Mucosa of stomach (tissue), 1 donor: Measurements from ENCODE around the gene CGB7.
"Not testable (repeated sequence)": the region's sequence is repeated elsewhere in the genome, so short reads cannot be mapped to it uniquely, and the experiment has no call there.

ENCODE experiments used
- H3K27me3 ChIP-seq: one replicate; pipeline ENCODE4 v1.7.0; 2013; ENCODE audit warnings: mild to moderate bottlenecking, low read length; ENCODE audit not compliant: control insufficient read depth, insufficient read depth
- H3K36me3 ChIP-seq: one replicate; pipeline ENCODE4 v1.7.0; 2013; ENCODE audit warnings: low read length; ENCODE audit not compliant: control insufficient read depth, insufficient read depth
- H3K4me1 ChIP-seq: one replicate; pipeline ENCODE4 v1.7.0; 2013; ENCODE audit warnings: mild to moderate bottlenecking, low read length; ENCODE audit not compliant: control insufficient read depth, insufficient read depth
- H3K4me3 ChIP-seq: one replicate; pipeline ENCODE4 v1.7.0; 2013; ENCODE audit warnings: low read length
- H3K9ac ChIP-seq: one replicate; pipeline ENCODE4 v1.7.0; 2013; ENCODE audit warnings: mild to moderate bottlenecking, low read length, moderate library complexity
- H3K9me3 ChIP-seq: one replicate; pipeline ENCODE4 v1.7.0; 2013; ENCODE audit warnings: mild to moderate bottlenecking, low read length, moderate library complexity; ENCODE audit not compliant: control insufficient read depth
- donor health status: Pancreatic carcinoma.

Gene CGB7

DNA sequence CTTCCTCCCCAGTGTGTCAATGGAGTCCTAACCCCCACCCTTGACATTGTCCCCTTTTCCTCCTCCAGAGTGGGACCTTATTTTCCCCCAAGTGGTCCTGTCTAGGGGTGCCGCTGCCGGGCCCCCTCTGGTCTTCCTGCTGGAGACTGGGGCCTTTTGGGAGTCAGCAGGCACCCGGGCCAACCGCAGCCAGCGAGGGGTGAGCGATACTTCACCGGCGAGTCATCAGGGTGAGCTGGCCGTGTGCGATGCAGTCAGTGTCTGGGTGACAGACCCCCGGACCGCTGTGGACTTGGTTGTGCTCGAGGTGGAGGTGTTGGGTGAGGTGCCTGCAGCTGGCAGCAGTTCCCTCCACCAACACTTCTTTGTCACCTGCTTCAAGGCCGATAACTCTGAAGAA lies 27.8 kb downstream of the CGB7 start:
- not testable (repeated sequence) for H3K4me3 ChIP-seq, H3K9ac ChIP-seq, H3K4me1 ChIP-seq, H3K27me3 ChIP-seq, H3K36me3 ChIP-seq, H3K9me3 ChIP-seq

DNA sequence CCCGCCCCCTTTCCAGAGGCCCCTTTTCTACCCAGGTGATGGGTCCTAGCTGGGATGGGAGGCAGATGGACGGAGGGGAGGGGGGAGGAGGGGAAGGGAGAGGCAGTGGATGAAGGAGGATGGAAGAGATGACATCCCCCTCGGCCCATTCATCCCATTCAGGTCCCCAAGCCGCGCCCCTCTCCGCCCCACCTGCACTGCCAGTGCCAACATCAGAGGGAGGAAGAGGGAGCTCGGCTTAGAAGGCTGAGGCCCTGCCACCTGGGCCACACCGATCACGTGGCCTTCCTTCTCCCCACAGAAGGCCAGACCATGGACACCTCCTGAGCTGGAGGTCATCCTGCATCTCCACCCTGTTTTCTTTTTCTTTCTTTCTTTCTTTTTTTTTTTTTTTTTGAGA lies 28.9 kb downstream of the CGB7 start:
- H3K27me3 ChIP-seq, result not testable (repeated sequence)

DNA sequence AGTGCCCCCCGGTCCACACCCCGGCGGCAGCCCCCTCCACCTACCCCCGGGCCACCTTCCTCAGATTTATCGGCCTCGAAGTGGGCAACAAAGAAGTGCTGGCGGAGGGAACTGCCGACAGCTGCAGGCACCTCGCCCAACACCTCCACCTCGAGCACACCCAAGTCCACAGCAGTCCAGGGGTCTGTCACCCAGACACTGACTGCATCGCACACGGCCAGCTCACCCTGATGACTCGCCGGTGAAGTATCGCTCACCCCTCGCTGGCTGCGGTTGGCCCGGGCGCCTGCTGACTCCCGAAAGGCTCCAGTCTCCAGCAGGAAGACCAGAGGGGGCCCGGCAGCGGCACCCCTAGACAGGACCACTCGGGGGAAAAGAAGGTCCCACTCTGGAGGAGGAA lies 31.9 kb downstream of the CGB7 start:
- not testable (repeated sequence) for H3K9me3 ChIP-seq, H3K4me3 ChIP-seq, H3K4me1 ChIP-seq, H3K9ac ChIP-seq, H3K36me3 ChIP-seq
- H3K27me3 ChIP-seq, result peaks cover 12% of the 10 kb centered on the region

More for the DNA sequence above, 28.9 kb downstream of the CGB7 start:
- not testable (repeated sequence) for H3K4me3 ChIP-seq, H3K9ac ChIP-seq, H3K4me1 ChIP-seq, H3K36me3 ChIP-seq, H3K9me3 ChIP-seq

DNA sequence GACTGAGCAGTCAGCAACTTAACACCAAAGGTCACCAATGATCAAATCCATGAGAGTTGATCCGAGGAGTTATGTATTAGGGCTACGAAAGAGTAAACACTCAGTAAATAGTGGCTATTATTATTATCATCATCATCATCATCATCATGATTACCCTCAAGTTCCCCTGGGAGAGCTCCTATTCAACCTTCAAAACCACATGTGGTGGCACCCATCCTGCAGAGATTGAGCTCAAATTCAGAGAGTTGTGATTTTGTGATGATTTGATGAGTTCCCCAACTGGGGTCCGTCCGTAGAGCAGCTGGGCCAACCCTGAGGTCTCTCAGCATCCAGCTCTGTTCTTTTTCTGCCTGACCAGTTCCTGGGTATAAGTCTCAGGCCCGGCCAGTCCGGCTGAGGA lies 32.5 kb downstream of the CGB7 start:
- not testable (repeated sequence) for H3K4me3 ChIP-seq, H3K9ac ChIP-seq

GRCh38 chr19:49024233-49024632 lies 33.3 kb downstream of the CGB7 start, which contains the start of gene CGB3:
Gene CGB3, minus strand, starts transcription at chr19:49024333. Its CDS starts 362 bp downstream, at chr19:49023971.
- peaks cover 23% of the 10 kb centered on the region for H3K27me3 ChIP-seq
- not testable (repeated sequence) for H3K4me3 ChIP-seq, H3K4me1 ChIP-seq, H3K9ac ChIP-seq, H3K36me3 ChIP-seq, H3K9me3 ChIP-seq

More for the DNA sequence above, 32.5 kb downstream of the CGB7 start:
- H3K4me1 ChIP-seq, H3K9me3 ChIP-seq, H3K36me3 ChIP-seq: not testable (repeated sequence)
- H3K27me3 ChIP-seq, result peaks cover 17% of the 10 kb centered on the region

DNA sequence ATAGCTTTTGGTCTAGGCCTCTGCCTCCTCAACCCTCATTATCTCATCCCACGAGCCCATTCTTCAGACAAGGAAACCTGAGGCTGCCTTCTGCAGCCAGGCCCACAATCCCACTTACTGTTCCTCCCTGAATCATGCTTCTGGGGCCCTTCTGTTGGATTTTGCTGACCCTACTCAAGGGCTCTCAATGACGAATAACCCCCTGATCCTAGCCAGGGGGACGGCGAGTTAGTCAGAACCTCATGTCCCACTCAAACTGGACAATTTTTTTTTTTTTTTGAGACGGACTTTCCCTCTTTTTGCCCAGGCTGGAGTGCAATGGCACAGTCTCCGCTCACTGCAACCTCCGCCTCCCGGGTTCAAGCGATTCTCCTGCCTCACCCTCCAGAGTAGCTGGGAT lies 35.4 kb downstream of the CGB7 start:
- Histone ChIP-seq H3K4me1 (peaks cover 15% of the 10 kb centered on the region), H3K36me3 (no peaks in the 10 kb centered on the region), H3K9me3 (no peaks in the 10 kb centered on the region), H3K27me3 (peaks cover 31% of the 10 kb centered on the region), H3K9ac (no peak overlapping the region), H3K4me3 (no peak overlapping the region)

DNA sequence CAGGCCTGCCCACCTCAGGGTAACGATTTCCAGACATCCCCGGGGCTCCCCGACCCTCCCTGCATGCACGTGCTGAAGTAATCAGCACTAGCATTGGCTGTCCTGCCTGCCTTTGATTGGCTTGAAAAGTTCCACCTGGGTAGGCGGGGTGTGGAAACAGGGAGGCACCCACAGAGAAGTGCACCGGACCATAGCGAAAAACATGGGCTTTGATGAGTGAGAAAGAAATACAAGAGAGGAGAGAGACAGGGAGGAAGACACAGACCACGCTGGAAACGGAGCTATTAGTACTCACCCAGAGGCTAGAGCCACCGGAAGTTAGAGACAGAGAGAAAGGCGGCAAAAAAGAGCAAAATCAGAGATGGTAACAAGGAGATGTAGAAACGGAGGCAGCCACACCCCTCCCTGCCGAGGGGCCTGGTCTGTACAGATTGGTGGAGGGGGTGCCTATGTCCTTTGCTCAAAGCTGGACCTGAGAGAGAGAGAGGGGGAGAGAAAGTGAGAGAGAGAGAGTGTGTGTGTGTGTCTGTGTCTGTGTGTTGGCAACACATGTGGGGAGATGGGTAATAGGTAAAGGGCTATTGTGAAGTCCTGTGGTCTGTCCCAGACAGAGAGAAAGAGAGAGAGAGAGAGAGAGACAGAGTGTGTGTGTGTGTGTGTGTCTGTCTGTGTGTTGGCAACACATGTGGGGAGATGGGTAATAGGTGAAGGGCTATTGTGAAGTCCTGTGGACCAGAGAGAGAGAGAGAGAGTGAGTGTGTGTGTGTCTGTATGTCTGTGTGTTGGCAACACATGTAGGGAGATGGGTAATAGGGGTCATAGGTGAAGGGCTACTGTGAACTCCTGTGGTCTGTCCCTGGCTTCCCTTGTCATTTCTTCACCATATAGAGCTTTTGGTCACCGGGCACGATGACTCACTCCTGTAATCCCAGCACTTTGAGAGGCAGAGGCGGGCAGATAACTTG lies 36.3 kb downstream of the CGB7 start:
- H3K27me3 ChIP-seq, result peaks cover 31% of the 10 kb centered on the region
- H3K9ac ChIP-seq, result no peak overlapping the region

GRCh38 chr19:49020342-49020741 lies 37.2 kb downstream of the CGB7 start:
- no peaks in the 10 kb centered on the region for H3K36me3 ChIP-seq
- no peaks in the 10 kb centered on the region for H3K9me3 ChIP-seq
- no peak overlapping the region for H3K9ac ChIP-seq
- H3K4me3 ChIP-seq, result no peak overlapping the region
- peaks cover 15% of the 10 kb centered on the region for H3K4me1 ChIP-seq
- H3K27me3 ChIP-seq, result peaks cover 31% of the 10 kb centered on the region

More for the DNA sequence above, 36.3 kb downstream of the CGB7 start:
- no peak overlapping the region for H3K4me3 ChIP-seq
- no peaks in the 10 kb centered on the region for H3K36me3 ChIP-seq
- H3K4me1 ChIP-seq, result peaks cover 15% of the 10 kb centered on the region
- no peaks in the 10 kb centered on the region for H3K9me3 ChIP-seq

GRCh38 chr19:49019242-49019932 lies 38.2 kb downstream of the CGB7 start:
- Histone ChIP-seq H3K9ac (peak overlapping the region; percentile 8), H3K9me3 (no peaks in the 10 kb centered on the region), H3K27me3 (peaks cover 31% of the 10 kb centered on the region), H3K4me1 (peaks cover 15% of the 10 kb centered on the region), H3K36me3 (no peaks in the 10 kb centered on the region), H3K4me3 (peak overlapping the region; percentile 3)

GRCh38 chr19:49018388-49019241 lies 38.9 kb downstream of the CGB7 start:
- Histone ChIP-seq H3K4me3 (peak overlapping the region; percentile 3), H3K9ac (peak overlapping the region; percentile 34)

GRCh38 chr19:49017666-49018351 lies 39.7 kb downstream of the CGB7 start:
- Histone ChIP-seq H3K4me1 (peaks cover 15% of the 10 kb centered on the region), H3K4me3 (no peak overlapping the region), H3K36me3 (no peaks in the 10 kb centered on the region), H3K9ac (peak overlapping the region; percentile 34), H3K9me3 (no peaks in the 10 kb centered on the region), H3K27me3 (peaks cover 31% of the 10 kb centered on the region)

More at GRCh38 chr19:49018388-49019241, 38.9 kb downstream of the CGB7 start:
- H3K4me1 ChIP-seq, result peaks cover 15% of the 10 kb centered on the region
- H3K36me3 ChIP-seq, H3K9me3 ChIP-seq: not testable (repeated sequence)
- H3K27me3 ChIP-seq, result peaks cover 31% of the 10 kb centered on the region
